GM18907 (cell line): ENCODE data around the gene LY6G5C.

Source experiments
- ATAC-seq: cut with Tn5 transposase; IDR thresholded peaks from one replicate; pipeline ENCODE4 v1.9.1; 2021; ENCODE audit warnings: mild to moderate bottlenecking, moderate library complexity; ENCODE audit not compliant: unreplicated experiment

LY6G5C gene

DNA sequence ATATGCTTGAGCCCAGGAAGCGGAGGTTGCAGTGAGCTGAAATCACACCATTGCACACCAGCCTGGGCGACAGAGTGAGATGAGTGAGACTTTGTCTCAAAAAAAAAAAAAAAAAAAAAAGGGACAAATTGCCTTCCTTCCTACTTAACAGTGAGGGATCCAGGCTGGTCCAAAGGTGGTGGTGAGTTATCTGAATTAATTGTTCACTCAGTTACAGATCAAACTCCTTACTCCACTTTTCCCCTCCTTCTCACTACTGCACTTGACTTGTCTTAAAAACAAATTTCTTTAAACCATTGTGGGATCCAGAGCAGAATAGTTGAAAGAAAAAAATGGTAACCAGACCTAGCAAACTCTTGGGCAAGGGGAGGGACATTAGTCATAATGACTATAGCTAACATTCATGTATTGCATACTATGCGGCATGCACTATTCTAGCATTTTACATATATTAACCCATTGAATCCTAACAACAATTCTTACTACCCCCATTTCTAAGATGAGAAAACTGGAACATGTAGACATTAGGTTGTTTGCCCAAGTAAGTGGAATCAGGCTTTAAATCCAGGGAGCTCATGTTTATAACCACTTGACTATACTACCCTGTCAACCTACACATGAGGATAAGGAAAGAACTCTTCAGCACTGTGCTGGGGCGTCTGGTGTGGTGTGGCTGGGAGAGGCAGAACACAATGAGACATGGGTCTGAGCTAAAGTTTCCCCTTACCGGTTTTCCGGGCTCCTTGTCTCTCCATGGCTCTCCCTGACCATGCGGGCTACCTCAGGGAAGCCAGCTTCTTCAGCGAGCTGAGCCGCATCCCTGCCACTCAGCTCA is 17.5 kb downstream of the LY6G5C start:
- no peak for ATAC-seq

- no peak for ATAC-seq
Observed at GRCh38 chr6:31662124-31662723, 18.6 kb downstream of the LY6G5C start.

- no peak for ATAC-seq
Observed at GRCh38 chr6:31661262-31662123, 19.4 kb downstream of the LY6G5C start.

- ATAC-seq, result peak; percentile 43
Observed at GRCh38 chr6:31660381-31661261, 20.2 kb downstream of the LY6G5C start, which contains the start of gene C6orf47. C6orf47 (minus strand) TSS chr6:31660778; CDS start chr6:31659947, 831 bp downstream.

- ATAC-seq, result no peak
Observed at GRCh38 chr6:31659649-31660380, 21.1 kb downstream of the LY6G5C start.

GRCh38 chr6:31658983-31659648 is 21.8 kb downstream of the LY6G5C start:
- no peak for ATAC-seq

DNA sequence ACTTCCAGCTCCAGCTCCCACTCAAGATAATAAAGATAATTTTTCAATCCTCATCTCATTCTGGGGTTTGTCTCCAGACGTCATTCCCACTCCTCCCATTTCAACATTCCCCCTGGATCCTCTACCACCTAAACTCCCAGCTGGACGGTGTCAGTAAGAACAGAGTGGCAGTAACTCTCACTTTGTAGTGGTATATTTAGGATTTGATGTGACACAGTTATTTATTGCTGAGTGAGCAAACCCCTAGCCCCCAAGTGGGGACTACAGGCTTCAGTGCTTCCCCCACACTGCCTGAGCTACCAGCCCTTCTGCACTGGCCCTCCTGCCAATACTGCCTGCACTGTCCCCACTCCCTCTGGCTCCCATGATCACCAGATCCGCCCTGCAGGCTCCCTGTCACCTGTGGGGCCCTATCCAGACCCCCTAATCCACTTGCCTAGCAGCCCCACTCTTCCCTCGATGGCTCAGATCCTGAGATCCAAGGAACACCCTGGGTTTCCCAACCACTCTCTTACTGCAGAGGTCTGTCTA is 22.6 kb downstream of the LY6G5C start:
- ATAC-seq, result no peak

GRCh38 chr6:31657406-31658157 is 23.3 kb downstream of the LY6G5C start:
- no peak for ATAC-seq

- no peak for ATAC-seq
Observed at GRCh38 chr6:31655349-31656237, 25.3 kb downstream of the LY6G5C start, which contains the start of gene APOM. APOM (plus strand) TSS chr6:31655894; CDS start chr6:31655967, 73 bp downstream.

DNA sequence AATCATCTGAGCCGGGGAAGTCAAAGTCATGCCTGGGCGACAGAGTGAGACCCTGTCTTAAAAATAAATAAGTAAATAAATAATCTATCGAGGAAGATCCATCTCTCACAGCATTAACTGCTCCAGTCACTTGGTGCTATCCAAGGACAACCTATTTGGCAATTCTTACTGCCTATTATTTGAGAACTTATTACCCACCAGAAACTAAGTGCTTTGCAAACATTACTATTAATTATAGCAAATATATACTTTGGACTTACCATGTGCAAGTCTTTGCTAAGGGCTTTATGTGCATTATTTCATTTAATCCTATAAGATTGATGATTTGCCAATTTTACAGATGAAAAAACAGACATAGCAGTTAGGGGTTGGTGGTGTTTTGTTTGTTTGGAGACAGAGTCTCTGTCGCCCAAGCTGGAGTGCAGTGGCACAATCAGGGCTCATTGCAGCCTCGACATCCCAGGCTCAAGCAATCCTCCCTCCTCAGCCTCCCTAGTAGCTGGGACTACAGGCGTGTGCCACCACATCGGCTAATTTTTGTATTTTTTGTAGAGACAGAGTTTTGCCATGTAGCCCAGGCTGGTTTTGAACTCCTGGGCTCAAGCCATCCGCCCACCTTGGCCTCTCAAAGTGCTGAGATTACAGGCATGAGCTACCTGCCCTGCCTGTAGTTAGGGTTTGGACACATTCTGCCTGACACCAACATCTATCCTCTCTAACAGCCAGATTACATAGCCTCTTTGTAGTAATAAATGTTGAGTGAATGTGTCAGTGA is 26.1 kb downstream of the LY6G5C start:
- ATAC-seq, result no peak

GRCh38 chr6:31652925-31653724 is 27.7 kb downstream of the LY6G5C start:
- peak; percentile 58 for ATAC-seq

- peak; percentile 36 for ATAC-seq
Observed at GRCh38 chr6:31651602-31652191, 29.2 kb downstream of the LY6G5C start.

DNA sequence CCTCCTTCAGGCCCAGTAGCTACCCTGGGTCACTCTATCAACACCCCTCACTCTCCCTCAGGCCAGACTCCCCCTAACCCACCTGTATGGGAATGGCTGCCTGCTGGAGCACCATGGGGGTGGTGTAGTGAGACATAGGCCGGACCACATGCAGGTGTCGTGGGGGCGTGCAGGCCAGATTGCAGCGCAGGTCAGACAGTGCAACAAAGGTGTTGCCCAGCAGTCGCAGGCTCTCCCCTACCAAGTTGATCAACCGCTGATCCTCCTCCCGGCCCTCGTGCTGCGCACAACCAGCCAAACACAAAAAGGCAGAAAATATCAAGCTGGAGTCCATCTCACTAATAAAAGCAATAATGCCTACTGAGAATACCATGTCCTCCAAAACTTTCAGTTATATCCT is 35.5 kb downstream of the LY6G5C start:
- ATAC-seq, result no peak

DNA sequence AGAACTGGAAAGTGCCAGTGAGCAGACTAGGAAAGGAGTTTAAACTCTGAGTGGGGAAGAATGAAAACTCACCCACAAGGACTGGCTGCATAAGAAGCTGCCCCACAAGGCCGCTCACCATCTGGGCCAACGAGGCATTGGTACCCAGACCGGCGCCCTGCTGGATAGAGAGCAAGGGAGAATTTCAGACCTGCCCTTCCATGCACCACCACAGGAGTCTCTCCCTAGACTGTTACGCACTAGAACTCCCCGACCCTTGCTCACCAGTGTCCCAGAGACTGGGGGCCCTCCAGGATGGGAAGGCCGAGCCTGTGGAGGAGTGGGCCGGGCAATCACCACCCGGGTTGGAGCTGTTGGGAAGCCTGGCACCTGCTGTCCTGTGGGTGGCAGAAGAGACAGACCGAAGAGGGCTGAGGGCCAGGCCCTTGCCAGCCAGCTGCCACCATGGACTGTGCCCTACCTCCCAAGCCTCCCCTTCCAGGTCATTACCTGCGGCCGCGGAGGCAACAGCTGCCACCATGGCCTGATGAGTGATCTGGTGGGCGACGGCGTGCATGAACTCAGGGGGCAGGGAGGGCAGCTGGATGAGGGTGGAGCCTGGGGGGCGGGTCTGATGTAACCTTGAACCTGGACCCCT is 36.9 kb downstream of the LY6G5C start:
- no peak for ATAC-seq
